ENCODE data around the gene HGD. TPM values are rescaled to one million over a fixed set of nuclear protein-coding genes. Genes with fewer than 3 reads are reported as not detected.
A peak's percentile ranks its signal among the peaks of the same experiment; 100 is the strongest.

HGD gene
- total RNA-seq, 4 donors from 2014 or later: not detected

GRCh38 chr3:120596853-120597223 lies 85.2 kb downstream of the HGD start:
- intact Hi-C loops (cut with DNase I; ENCODE audit: low total_unique reads): no loop called here
- DNase-seq (ENCODE audit: low spot score in 2 of 2): no peak
- TF ChIP-seq CTCF (IDR thresholded peaks at IDR 0.05): no peak
- TF ChIP-seq POLR2A (IDR thresholded peaks at IDR 0.05): no peak
- peak overlapping the region; percentile 66 for H3K4me3 ChIP-seq (ENCODE audit: low read depth, poor library complexity, severe bottlenecking)
- 15 to 23% methylated on average over 3 of the region's 3 CpGs for WGBS, 2 donors

GRCh38 chr3:120596116-120596852 lies 85.8 kb downstream of the HGD start, which contains the start of gene NDUFB4:
Gene NDUFB4 (plus strand): TSS chr3:120596336. CDS start chr3:120596360, 24 bp downstream.
- intact Hi-C loops (cut with DNase I; ENCODE audit: low total_unique reads): no loop called here
- TF ChIP-seq POLR2A (IDR thresholded peaks at IDR 0.05) (no peak), CTCF (IDR thresholded peaks at IDR 0.05) (no peak)
- 0 to 1% methylated on average over 49 to 53 of the region's 53 CpGs for WGBS, 2 donors
- H3K4me3 ChIP-seq (ENCODE audit: low read depth, poor library complexity, severe bottlenecking): peak within 1 kb of the TSS; percentile 66
- peak; percentile 95 to 99 for DNase-seq (ENCODE audit: low spot score in 2 of 2)

GRCh38 chr3:120595788-120596115 lies 86.3 kb downstream of the HGD start:
- intact Hi-C loops (cut with DNase I; ENCODE audit: low total_unique reads): no loop called here
- TF ChIP-seq POLR2A (IDR thresholded peaks at IDR 0.05) (no peak), CTCF (IDR thresholded peaks at IDR 0.05) (no peak)
- DNase-seq (ENCODE audit: low spot score in 2 of 2): no peak
- 2 to 5% methylated on average over 4 of the region's 4 CpGs for WGBS, 2 donors
- peak overlapping the region; percentile 66 for H3K4me3 ChIP-seq (ENCODE audit: low read depth, poor library complexity, severe bottlenecking)

GRCh38 chr3:120587332-120587975 lies 94.6 kb downstream of the HGD start:
- no peak for DNase-seq (ENCODE audit: low spot score in 2 of 2)
- 83% methylated on average over 3 of the region's 3 CpGs for WGBS, 2 donors
- TF ChIP-seq CTCF (IDR thresholded peaks at IDR 0.05): no peak
- TF ChIP-seq POLR2A (IDR thresholded peaks at IDR 0.05): no peak
- intact Hi-C loops (cut with DNase I; ENCODE audit: low total_unique reads): no loop called here
- H3K4me3 ChIP-seq (ENCODE audit: low read depth, poor library complexity, severe bottlenecking): no peak overlapping the region

Other genes with a start within 250 kb of the HGD start
- 100 to 1,000 TPM in 2 of 4 donors, 10 to 100 TPM in 2; 52.8 to 207 (median 104) TPM for gene FSTL1, start 231.2 kb downstream of the HGD start, total RNA-seq
- 100 to 1,000 TPM; 114 to 235 (median 143) TPM for gene NDUFB4, start 85.9 kb downstream of the HGD start, total RNA-seq
- gene RABL3, start 60.3 kb upstream of the HGD start, total RNA-seq: 10 to 100 TPM in 3 of 4 donors, 1 to 10 TPM in 1; 8.5 to 27.0 (median 13.1) TPM
- gene GTF2E1, start 60.5 kb upstream of the HGD start, total RNA-seq: 10 to 100 TPM in 3 of 4 donors, 1 to 10 TPM in 1; 7.6 to 12.5 (median 11.2) TPM
- gene STXBP5L, start 226.0 kb upstream of the HGD start, total RNA-seq: under 1 TPM in 1 of 4 donors, not detected in 3; 0.06 TPM